ENCODE results near the gene DAPK1.

DNA sequence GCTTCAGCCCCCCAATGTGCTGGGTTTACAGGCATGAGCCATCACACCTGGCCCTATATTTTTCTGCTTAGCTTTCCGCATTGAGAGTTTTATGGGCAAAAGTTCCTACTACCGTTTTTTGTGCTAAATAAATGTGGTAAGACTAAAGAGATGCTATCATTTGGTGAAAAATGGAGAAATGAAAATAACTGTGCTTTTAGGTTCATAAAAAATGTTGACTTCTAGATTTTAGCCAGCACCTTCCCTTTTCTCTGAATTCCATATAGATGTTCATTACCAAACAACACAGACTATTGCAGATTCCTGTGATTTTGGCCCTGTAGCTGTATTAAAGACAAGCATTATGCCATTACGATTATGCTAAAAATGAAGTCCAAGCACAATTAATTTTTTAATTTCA, 156.3 kb downstream of the DAPK1 start:
- TF ChIP-seq EZH2 (IDR thresholded peaks at IDR 0.05; ENCODE audit: borderline replicate concordance): no peak
- no peak for TF ChIP-seq CTCF (IDR thresholded peaks at IDR 0.05; ENCODE audit: poor library complexity)
